ENCODE measurements around the gene GFPT1. TPM values are rescaled to one million over a fixed set of nuclear protein-coding genes. Genes with fewer than 3 reads are reported as not detected.

Gene GFPT1
- total RNA-seq, 6 donors from 2014 or later = 16.1 to 99.0 (median 38.5) TPM

DNA sequence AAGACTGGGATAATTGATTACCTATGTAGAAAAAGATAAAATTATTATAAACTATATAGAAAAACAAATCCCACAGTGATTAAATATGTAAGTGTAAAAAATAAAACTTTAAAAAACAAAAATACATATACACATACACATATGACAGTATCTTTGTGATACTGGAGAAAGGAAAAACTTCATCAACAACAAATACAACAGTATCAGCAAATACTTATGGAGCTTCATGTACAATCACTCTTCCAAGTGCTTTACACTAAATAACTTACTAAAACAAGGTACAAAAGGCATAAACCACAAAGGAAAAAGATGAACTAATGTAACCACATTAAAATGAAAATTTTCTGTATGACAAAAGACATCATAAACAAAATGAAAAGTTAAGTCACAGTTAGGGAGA lies 24.1 kb upstream of the GFPT1 start:
- H3K27ac ChIP-seq = no peak overlapping the region
- no peak for TF ChIP-seq POLR2AphosphoS5 (IDR thresholded peaks at IDR 0.05)
- no peak for TF ChIP-seq POLR2A (IDR thresholded peaks at IDR 0.05)
- DNase-seq (no peak), ATAC-seq (ENCODE audit: low FRiP score in 2 of 2) (no peak)
- no peaks in the 10 kb centered on the region for H3K4me1 ChIP-seq
- peaks cover 13 to 69% (median 28%) of the 10 kb centered on the region in 4 donors for H3K36me3 ChIP-seq
- H3K27me3 ChIP-seq = no peaks in the 10 kb centered on the region
- no peaks in the 10 kb centered on the region for H3K9me3 ChIP-seq
- no peak overlapping the region for H3K4me3 ChIP-seq

DNA sequence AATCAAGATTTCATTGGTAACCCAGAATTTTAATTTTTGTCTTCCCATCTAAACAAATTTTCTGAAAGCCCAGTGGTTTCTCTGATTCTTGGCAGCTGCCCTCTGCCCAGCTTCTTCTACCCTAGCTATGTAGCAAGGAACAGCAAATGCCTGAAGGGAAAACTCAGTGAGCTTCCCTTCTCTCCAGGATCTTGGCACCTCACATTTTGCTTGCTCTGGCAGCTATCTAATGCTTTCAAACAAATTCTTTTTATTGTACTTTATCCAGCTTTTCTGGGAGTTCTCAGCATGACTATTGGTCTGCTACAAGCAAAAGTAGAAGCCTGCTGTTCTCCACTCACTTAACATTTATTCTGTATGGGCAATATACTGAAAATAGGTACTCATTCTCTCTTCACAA lies 18.3 kb upstream of the GFPT1 start:
- DNase-seq (no peak), ATAC-seq (ENCODE audit: low FRiP score in 2 of 2) (no peak)
- no peaks in the 10 kb centered on the region for H3K4me1 ChIP-seq
- peaks cover 9 to 75% (median 22%) of the 10 kb centered on the region in 4 donors for H3K36me3 ChIP-seq
- H3K9me3 ChIP-seq = no peaks in the 10 kb centered on the region
- H3K27ac ChIP-seq = no peak overlapping the region
- no peak overlapping the region for H3K4me3 ChIP-seq
- no peaks in the 10 kb centered on the region for H3K27me3 ChIP-seq
- TF ChIP-seq, protein P1, sequence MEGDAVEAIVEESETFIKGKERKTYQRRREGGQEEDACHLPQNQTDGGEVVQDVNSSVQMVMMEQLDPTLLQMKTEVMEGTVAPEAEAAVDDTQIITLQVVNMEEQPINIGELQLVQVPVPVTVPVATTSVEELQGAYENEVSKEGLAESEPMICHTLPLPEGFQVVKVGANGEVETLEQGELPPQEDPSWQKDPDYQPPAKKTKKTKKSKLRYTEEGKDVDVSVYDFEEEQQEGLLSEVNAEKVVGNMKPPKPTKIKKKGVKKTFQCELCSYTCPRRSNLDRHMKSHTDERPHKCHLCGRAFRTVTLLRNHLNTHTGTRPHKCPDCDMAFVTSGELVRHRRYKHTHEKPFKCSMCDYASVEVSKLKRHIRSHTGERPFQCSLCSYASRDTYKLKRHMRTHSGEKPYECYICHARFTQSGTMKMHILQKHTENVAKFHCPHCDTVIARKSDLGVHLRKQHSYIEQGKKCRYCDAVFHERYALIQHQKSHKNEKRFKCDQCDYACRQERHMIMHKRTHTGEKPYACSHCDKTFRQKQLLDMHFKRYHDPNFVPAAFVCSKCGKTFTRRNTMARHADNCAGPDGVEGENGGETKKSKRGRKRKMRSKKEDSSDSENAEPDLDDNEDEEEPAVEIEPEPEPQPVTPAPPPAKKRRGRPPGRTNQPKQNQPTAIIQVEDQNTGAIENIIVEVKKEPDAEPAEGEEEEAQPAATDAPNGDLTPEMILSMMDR (IDR thresholded peaks at IDR 0.05) = no peak
- no peak for TF ChIP-seq EP300 (IDR thresholded peaks at IDR 0.05)

DNA sequence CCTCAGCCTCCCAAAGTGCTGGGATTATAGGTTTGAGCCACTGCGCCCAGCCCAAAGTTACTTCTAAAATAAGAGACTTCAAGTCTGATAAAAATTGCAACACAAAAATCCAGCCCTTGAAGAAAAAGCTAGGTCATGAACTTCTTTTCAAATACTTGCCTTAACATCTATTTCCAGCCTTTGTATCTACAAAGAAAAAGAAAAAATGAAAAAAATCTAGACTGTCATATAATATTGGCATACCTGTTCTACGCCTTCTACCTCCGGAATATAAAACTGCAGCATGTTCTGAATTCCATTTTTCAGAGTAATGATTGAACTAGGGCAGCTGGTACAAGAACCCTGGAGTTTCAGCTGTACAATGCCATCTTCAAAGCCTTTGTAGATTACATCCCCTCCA lies 13.1 kb upstream of the GFPT1 start:
- H3K27ac ChIP-seq = no peak overlapping the region
- DNase-seq (no peak), ATAC-seq (ENCODE audit: low FRiP score in 2 of 2) (no peak)
- peaks cover 10 to 81% (median 34%) of the 10 kb centered on the region in 4 donors for H3K36me3 ChIP-seq
- H3K4me3 ChIP-seq = no peak overlapping the region
- H3K4me1 ChIP-seq = no peaks in the 10 kb centered on the region
- H3K27me3 ChIP-seq = no peaks in the 10 kb centered on the region
- TF ChIP-seq POLR2AphosphoS5 (IDR thresholded peaks at IDR 0.05) = no peak
- TF ChIP-seq, protein P1 (IDR thresholded peaks at IDR 0.05) = no peak
- no peak for TF ChIP-seq EP300 (IDR thresholded peaks at IDR 0.05)
- TF ChIP-seq POLR2A (IDR thresholded peaks at IDR 0.05) = no peak
- H3K9me3 ChIP-seq = no peaks in the 10 kb centered on the region
- WGBS, 2 donors = 94 to 99% methylated on average over 3 of the region's 3 CpGs

DNA sequence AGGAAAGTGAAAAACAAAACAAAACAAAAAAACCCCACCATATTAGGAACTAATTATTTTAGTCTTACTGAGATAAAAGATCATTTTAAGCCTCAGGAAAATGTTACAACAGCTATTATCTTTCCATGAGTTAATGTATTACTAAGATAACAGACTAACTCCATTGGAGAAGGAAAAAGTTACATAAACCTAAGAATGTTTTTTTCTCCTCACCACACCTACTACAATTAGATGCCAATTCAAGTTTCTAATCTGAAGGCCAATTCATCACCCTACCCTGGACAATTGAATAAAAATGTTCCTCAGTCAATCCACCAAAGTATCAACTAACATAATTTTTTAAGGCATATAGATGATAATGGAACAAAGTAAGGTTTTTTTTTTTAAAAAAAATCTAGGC lies 10.2 kb upstream of the GFPT1 start:
- H3K4me3 ChIP-seq = no peak overlapping the region
- H3K27ac ChIP-seq = no peak overlapping the region
- ATAC-seq (ENCODE audit: low FRiP score in 2 of 2) = no peak
- no peaks in the 10 kb centered on the region for H3K27me3 ChIP-seq
- TF ChIP-seq POLR2AphosphoS5 (IDR thresholded peaks at IDR 0.05) = no peak
- TF ChIP-seq, protein P1 (IDR thresholded peaks at IDR 0.05) = no peak
- no peak for TF ChIP-seq POLR2A (IDR thresholded peaks at IDR 0.05)
- TF ChIP-seq EP300 (IDR thresholded peaks at IDR 0.05) = no peak
- peaks cover 6 to 58% (median 21%) of the 10 kb centered on the region in 4 donors for H3K36me3 ChIP-seq
- no peaks in the 10 kb centered on the region for H3K9me3 ChIP-seq
- DNase-seq = no peak
- H3K4me1 ChIP-seq = no peaks in the 10 kb centered on the region

DNA sequence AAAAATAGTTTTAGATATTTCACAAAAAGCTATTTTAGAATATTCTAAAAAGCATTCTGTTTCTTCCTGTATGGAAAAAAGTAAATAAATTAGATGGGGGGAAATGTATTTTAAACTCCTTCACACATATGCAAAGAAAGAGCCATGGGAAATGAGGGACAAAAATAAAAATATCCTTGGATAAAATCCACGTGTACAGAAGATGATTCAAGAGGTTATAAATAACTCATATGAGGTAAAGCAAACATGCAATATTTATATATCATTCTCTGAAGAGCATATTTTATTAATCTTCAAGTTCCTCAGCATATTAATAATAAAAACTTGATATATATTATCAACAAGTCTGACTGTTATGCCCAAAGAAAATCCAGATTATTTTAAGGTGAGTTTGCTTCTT lies 8.8 kb upstream of the GFPT1 start:
- no peak overlapping the region for H3K4me3 ChIP-seq
- H3K27ac ChIP-seq = no peak overlapping the region
- no peaks in the 10 kb centered on the region for H3K27me3 ChIP-seq
- H3K36me3 ChIP-seq = peaks cover 6 to 50% (median 18%) of the 10 kb centered on the region in 4 donors
- DNase-seq = no peak
- no peaks in the 10 kb centered on the region for H3K4me1 ChIP-seq
- H3K9me3 ChIP-seq = no peaks in the 10 kb centered on the region
- 25 to 27% methylated on average over 1 of the region's 1 CpG for WGBS, 2 donors
- no peak for TF ChIP-seq EP300 (IDR thresholded peaks at IDR 0.05)
- ATAC-seq (ENCODE audit: low FRiP score in 2 of 2) = no peak

DNA sequence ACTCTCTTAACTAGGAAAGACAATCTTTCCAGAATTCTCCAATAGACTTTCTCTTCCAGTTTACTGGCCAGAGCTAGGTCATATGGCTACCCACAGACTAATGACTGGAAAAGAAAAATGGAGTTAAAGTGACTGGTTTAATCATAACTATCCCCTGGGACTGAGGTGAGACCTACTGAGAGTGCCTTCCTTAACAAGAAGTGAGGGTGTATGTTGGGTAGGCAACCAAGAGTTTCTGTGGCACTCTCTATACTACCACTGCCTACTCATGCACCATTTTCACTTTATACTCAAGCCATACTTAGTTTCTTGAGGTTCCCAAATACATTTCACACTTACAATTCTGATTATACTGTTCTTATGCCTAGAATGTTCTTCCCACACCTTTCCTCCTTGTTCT lies 6.9 kb upstream of the GFPT1 start:
- ATAC-seq (ENCODE audit: low FRiP score in 2 of 2) (no peak), DNase-seq (no peak)
- Histone ChIP-seq H3K4me1 (no peaks in the 10 kb centered on the region), H3K27me3 (no peaks in the 10 kb centered on the region), H3K4me3 (no peak overlapping the region), H3K27ac (no peak overlapping the region), H3K36me3 (peaks cover 6 to 31% (median 10%) of the 10 kb centered on the region in 4 donors), H3K9me3 (no peaks in the 10 kb centered on the region)
- TF ChIP-seq POLR2AphosphoS5 (IDR thresholded peaks at IDR 0.05) (no peak), POLR2A (IDR thresholded peaks at IDR 0.05) (no peak), EP300 (IDR thresholded peaks at IDR 0.05) (no peak)
- TF ChIP-seq, protein P1 (IDR thresholded peaks at IDR 0.05) = no peak
